GM19397 (cell line): Measurements from ENCODE around the gene TMEM167A.

Source experiments
- ATAC-seq: cut with Tn5 transposase; IDR thresholded peaks from one replicate; pipeline ENCODE4 v1.9.1; 2021; ENCODE audit warnings: mild to moderate bottlenecking, moderate library complexity; ENCODE audit not compliant: unreplicated experiment

TMEM167A gene

DNA sequence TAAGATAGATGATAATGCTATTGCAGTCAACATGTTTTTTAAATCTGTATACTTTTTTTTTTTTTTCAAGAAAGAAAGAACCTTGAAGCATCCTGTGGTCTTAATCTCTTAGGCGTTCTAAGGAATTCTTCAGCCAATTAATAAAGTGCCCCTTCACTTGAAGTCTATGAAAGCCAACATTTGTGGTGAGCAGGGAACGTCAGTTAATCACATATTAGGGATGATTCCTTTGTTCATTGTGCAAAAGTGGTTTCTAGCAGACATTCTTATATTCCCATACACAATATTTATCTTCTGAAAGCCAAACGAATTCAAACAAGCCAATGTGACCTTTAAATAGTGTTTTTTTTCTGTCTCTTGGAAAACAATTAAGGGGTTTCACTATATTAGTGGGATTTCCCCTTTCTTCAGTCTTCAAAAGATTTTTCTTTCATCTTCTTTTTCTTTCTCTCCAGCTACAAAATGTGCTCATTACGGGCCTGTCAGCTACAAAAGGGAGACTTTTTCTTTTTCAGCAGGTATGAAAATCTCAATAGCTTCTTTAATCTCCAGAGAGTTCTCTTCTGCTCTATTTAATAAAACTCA lies 40.1 kb downstream of the TMEM167A start:
- ATAC-seq = no peak

DNA sequence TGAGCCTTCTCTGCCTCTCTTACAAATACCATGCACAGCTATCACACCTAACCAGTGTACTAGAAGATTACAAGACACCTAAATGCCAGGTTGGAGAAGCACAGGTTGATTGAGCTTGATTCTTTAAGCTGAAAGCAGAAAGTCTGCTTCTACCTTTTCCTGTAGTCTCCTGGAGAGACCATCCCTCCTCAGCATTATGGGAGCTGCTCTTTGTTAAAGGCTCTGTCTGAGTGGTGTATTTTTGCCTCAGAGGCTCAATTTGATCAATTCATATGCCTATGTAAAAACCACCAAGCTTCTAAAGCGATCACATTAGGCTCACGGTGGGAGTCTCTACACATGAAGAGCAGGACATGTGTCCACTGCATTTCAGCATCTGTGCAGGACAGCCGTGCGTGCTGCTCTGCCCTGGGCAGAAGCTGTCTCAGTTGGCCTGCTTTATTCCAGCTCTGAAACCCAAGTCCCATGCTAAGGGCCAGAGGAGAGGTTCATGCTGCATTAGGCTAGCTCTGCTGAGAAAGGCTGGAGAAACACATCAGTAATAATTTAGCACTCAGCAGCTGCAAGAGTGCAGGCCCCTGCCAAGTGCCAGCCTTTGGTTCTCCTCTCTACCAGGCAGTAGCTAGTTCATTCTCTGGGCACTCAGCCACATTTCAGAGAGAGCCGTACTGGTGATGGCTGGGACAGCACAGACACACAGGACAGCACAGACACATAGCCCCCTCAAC lies 41.7 kb downstream of the TMEM167A start:
- no peak for ATAC-seq

- no peak for ATAC-seq
These were observed 42.5 kb downstream of the TMEM167A start for GRCh38 chr5:83034528-83035207.

DNA sequence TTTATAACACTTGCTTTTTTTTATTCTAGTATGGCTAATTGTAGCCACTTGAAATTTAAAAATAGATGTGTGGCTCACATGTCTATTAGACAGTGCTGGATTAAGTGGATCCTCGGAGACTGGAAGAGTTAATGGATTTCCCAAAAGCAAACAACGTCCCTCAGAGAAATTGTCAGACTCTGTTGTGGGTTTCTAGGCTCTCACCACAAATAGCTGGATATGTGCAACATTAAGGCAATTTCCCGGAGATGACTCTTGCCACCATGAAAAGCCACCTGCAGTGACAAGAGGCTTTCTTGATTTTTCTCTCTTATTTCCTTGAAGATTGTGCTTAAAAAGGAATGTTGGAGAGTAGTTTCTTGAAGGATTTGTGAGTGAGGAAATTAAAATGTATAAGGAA lies 43.2 kb downstream of the TMEM167A start:
- no peak for ATAC-seq

GRCh38 chr5:83031381-83031780 lies 45.8 kb downstream of the TMEM167A start:
- ATAC-seq = no peak

GRCh38 chr5:83029912-83030311 lies 47.3 kb downstream of the TMEM167A start:
- ATAC-seq = no peak

- ATAC-seq = no peak
These were observed 50.1 kb downstream of the TMEM167A start for GRCh38 chr5:83026930-83027687.

DNA sequence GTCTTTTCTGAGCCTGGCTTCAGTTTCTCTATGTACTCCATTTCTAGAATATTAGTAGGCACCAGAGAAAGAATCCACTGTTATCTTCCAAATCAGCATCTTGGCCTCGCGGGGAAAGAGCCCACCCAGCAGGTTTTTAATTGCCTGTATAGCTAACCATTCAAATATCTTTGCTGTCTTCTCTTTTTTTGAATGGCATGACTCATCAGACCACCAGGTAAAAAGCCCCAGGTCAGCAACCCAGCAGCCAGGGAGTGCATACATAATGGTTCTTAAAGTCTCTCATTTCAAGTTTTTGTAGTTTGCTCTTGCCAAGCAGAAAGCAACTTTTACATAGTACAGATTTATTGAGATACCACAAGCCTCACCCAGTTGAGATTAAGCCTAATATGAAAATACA lies 50.7 kb downstream of the TMEM167A start:
- no peak for ATAC-seq

DNA sequence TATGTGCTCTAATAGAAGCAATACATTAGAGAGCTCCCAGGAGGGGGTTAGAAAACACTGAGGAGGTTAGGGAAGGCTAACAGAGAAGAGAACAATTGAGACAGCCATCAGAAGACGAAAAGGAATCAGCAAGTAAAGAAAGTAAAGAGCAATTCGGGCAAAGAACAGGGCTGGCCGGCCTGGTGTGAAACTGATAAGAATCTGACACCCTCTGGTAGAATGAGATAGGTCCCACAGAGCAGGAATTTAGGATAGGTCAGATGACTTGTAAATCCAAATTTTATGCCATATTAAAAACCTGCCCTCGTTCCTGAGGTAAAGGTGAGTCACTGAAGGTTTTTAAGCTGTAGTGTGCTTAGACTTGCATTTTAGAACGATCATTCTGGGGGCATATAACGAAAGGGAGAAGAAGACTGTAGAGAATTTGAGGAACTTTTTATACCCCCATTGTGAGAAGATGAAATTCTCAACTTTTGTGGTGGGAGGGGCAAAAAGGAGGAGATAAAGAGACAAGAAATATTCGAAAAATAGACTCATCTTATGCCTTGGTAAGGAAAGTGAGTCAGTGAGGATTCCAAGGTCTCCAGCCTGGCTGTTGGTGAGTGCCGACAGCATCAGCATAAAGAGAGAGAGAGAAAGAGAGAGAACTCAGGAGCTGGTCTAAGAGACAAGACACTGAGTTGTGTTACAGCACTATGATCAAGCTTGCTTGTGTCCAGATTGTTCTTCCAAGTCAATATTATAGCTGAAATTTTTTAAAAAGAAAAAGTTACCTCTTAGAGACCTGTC lies 51.3 kb downstream of the TMEM167A start:
- no peak for ATAC-seq

DNA sequence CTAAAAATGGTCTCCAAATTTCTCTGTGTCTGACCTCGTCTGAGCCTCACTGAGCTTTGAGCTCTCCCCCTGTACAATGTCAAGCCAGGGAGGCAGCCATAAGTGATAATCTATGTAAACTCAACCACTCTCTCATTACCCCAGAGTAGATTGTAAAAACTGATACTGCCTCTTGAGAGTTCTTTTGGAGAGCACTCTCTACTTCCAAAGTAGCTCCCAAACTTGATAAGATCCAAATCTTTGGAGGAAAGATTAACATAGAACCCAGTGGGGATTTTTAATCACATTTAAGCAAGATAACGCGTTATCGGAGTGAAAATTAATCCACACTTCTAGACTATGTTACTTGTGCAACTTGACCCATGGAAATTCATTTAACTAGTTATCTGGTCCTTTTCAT lies 54.9 kb downstream of the TMEM167A start:
- no peak for ATAC-seq

- no peak for ATAC-seq
These were observed 61.5 kb downstream of the TMEM167A start for GRCh38 chr5:83015676-83016075.

DNA sequence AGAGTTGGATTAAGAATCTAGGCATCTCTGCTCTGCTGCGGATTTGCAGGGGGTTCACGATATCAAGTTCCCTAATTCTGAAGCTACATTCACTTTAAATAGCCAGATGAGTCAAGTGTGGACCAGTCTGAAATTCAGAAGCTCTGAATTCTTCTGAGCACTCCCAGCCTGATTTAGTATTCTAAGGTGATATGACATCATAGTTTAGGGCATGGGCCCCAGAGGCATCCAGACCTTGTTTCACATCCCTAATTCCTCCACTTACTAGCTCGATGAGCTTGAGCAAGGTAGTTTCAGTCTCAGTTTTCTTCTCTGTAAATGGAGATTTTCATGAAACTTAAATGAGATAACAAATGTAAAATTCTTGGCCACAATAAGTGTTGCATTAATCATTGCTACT lies 65.2 kb downstream of the TMEM167A start:
- peak; percentile 96 for ATAC-seq

GRCh38 chr5:83009408-83009807 lies 67.8 kb downstream of the TMEM167A start:
- ATAC-seq = no peak

- ATAC-seq = no peak
These were observed 69.4 kb downstream of the TMEM167A start for GRCh38 chr5:83007755-83008154.

DNA sequence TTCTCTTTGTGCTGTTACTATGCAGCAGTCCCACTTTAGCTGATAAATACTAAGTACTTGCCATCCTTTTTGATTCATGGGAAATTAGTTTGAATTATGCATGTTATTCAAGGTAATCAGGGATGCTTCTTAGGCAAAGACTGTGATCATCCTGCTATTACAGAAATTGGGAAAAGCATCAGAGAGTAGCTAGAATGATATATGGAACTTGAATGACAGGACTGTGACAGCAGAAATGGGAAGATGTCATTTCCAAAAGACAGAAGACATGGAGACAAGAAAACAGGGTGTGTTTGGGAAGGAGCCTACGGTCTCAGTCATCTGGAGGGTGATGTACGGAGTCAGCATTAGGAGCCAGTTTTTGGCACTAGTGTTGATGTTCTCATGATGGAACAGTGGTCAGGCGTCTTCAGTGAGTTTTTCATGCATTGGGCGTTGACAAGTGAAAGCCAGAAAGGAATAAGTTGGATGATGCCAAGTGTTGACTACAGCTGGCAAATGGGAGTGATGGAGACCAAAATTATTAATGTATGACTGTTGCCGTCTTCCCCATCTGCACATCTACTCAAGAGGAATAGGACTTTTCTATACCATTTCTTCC lies 70.4 kb downstream of the TMEM167A start:
- no peak for ATAC-seq

GRCh38 chr5:83003791-83004190 lies 73.4 kb downstream of the TMEM167A start:
- no peak for ATAC-seq
